A172 (cell line): ENCODE data around the gene CHST13. TPM values are rescaled to one million over a fixed set of nuclear protein-coding genes. Genes with fewer than 3 reads are reported as not detected.
"Not testable (repeated sequence)": the region's sequence is repeated elsewhere in the genome, so short reads cannot be mapped to it uniquely, and the experiment has no call there.

ENCODE experiments used
- DNase-seq: peaks from one replicate; pipeline ENCODE4 v3.0.0-alpha.2; 2015; ENCODE audit warnings: low spot score
- total RNA-seq: library from RNA; depleted of rRNA; stranded (reverse); fragments of >200 nt; shearing (Covaris generic); gene quantifications from 2 replicates; pipeline ENCODE4 v1.2.3, GENCODE V29; 2014

The CHST13 gene
- total RNA-seq, 1 experiment from 2014 or later: not detected

DNA sequence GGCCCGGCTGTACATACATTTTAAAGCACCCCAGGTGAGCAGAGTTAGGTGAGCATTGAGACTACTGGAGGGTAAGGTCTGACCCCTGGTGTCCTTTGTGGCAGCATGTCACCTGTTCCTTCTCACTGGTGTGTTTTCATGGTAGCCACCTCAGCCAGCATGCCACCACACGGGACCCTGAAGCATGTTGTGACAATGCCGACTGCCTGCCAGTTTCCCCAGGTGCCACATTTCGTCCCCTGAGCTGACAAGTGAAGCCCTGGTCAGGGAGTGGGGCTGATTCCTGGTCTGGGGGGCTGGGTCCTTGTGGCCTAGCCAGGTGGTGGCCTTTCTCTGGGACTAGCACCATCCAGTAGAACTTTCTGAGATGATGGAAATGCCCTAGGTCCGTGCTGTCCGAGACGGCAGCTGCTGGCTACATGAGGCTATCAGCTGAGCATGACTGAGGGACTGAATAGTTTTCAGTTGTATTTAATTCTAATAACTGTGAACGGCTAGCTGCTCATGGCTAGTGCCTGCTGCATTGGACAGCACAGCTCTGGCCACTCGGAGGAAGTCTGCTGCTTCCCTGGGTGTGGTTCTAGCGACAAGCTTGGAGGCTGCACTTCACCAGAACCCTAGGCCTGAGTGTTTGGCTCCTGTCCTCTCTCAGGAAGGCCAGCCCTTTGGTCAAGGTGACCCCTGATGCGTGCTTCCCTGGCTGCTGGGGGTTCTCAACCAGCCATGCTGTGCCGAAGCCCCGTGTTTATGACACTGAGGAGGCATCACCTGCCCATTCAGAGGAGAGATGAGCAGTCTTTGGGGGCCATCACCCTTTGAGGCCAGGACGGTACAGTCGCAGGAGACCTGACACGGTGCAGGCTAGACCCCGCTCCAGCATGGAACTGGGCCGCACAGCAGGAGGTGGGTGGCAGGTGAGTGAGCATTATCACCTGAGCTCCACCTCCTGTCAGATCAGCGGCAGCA, 30.9 kb downstream of the CHST13 start:
- DNase-seq: no peak

DNA sequence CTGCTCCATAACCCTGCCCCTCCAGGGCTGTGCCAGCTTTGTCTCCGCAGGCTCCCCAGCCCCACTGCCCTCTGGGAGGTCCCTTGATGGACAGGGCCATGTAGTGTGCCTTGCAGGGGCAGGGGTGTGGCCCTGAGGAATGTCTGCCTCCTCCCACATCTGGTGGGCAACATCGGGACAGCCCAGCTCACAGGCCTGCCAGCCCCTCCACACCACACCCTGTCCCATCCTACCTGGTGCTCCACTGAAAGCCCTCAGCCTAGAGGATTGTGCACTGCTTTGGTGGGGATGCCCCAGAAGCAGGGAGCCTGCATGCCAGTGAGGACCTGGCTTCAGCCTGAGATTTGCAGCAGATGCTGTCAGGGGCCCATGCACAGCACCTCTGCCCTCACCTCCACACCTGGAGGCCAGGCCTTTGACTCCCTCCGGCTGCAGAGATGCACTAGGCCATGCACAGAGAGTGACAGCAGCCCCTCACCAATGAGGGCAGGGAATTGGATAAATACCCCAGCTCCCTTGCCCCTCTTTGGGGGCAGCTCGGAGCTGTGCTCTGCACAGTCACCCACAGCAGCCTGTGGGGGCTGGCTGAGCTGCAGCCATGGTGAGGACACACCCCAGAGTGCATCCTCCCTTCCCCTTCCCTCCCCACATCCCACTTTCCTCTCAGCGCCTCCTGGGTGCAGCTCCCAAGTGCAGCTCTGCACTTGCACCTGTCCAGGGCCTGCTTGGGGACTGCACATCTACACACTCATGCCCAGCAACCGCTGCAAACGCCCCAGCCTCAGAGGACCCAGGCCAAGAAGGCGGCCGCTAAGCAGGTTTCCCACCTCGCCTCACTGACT, 32.1 kb downstream of the CHST13 start:
- no peak for DNase-seq

DNA sequence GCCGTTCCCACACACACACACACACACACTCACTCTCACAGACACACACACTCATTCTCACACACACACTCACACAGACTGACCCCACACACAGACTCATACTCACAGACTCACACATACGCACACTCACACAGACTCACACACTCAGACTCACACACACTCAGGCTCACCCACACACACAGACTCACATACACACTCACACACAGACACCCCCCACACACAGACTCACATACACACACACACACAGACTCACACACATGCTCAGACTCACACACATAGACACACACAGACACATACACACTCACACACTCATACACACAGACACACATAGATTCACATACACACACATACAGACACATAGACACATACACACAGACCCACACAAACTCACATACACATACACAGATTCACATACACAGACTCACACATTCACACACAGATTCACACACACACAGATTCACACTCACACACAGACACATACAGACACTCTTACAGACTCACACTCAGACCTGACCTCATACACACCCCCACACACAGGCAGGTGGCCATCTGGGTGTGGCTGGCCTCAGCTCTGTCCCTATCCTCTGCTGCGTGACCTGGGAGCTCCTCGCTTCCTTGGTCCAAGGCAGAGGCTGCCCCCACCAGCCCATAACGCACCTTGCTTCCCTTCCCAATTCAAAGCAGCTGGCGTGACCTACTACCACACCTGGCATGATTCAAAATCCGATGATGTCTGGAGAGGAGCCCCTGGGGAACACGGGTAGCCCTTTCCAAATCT, 32.9 kb downstream of the CHST13 start:
- DNase-seq: no peak

DNA sequence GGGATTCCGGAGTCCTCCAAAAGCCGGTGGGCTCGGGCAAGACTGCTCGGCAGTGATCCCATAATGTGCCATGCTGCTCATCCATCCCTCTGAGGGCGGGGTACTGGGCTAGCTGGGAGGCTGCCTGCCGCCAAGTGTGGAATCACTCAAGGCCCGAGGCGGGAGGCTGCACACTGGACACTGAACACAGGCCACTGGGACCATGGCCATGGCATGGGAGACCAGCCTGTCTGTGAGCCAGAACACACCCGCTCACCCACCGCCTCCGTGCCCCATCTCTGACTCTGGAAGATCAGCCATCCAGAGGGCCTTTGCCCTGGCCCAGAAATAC, 33.4 kb downstream of the CHST13 start:
- no peak for DNase-seq

DNA sequence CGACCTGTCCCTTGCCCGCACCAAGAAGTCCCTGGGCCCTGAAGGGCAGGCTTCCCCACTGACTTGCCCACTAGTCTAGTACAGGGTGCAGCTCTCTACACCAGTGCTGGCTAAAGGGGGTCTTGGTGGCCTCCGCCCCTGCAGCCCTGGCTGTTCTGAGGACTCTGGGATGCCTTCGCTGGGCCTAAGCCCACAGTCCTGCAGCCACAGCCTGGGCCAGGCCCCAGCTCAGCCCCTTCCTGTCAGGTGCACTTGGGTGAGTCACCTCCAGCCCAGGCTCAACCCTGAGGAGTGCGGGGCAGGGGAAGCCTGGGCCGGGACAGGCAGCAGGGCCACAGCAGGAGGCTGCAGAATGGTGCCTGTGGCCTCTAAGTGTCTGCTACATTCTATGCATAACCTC, 33.8 kb downstream of the CHST13 start:
- DNase-seq: no peak

DNA sequence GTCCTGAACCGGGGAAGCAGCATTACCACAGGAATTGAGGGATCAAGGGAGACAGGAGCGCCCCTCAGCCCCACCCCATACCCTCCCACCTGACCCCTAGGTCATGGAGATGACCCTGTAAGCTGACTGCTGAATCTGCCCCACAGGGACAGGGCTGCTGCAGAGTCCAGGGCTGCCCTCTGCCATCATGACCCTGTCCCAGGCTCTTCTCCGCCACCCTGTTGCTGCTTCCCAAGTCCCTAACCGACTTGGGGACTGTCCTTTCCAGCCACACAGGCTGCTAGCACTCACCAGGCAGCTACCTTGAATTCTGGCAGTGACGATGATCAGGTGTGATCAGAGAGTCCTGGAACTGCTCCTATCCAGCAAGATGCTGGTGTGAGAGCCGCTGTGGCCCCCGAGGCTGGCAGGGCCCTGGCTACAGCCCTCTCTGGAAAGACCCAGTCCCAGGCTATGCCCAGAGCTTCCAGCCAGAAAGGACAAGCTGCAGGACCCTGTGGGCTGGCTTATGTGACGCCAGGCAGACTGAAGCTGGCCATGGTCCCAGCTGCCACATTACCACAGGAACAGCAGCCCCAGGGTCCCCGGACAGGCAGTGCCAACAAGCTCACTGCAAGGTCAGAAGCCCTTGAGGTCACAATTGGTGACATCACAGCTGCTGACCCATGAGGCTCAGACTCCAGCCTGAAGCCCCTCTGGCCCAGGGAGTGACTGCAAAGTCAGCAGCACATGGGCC, 34.5 kb downstream of the CHST13 start, which contains the start of gene C3orf22:
Gene C3orf22, minus strand, starts transcription at position 597 of the 736 bp plus-strand sequence. CDS start 5,542 bp downstream, outside the sequence.
- no peak for DNase-seq

DNA sequence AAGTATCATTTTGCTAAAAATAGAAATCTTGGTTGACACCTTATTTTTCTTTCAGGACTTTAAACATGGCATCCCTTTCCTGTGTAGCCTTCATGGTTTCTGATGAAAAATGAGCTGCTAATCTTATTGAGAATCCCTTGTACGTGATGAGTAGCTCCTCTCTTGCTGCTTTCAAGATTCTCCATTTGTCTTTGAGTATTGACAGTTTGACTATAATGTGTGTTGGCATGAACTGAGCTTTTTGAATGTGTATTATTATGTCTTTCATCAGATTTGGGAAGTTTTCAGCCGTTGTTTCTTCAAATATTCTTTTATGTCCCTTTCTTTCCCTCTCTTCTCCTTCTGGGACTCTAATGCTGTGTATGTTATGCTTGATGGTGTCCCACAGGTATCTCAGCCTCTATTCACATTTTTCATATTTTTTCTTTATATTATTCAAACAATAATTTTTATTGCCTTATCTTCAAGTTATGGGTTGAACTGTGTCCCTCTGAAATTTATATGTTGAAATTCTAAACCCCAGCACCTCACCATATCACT, 38.9 kb downstream of the CHST13 start:
- no peak for DNase-seq

DNA sequence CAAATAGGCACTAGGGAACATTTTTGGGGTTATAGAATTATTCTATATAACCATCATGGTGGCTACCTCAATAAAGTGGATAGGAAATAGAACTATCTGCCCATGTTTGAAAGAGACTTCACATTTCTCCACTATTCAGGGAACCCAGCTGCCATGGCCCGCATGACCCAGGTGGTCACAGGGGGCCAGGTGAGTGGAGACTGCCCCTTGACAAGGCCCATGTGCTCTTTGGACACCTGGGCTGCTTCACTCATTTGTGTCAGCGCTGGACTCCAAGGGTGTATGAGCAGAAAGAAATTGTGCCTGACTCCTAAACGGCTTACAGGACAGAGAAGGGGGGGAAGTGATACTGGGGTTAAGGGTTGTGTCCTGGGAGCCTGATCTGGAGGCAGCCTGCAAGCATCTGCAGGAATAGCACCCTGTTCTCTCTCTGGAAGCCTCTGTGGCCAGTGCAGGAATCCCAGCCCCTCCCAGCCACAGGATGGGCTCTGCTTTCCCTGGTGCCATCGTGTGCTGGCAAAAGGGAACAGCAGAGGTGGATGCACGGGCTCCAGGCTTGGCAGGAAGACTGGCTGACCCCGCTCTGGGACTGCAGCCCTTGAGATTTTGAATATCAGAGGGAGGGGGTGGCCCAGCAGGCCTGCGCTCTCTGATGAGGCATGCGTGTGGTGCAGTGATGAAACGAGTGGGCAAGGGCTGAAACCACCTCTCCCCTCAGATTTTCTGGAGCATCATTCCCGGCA, 43.9 kb downstream of the CHST13 start:
- DNase-seq: no peak

DNA sequence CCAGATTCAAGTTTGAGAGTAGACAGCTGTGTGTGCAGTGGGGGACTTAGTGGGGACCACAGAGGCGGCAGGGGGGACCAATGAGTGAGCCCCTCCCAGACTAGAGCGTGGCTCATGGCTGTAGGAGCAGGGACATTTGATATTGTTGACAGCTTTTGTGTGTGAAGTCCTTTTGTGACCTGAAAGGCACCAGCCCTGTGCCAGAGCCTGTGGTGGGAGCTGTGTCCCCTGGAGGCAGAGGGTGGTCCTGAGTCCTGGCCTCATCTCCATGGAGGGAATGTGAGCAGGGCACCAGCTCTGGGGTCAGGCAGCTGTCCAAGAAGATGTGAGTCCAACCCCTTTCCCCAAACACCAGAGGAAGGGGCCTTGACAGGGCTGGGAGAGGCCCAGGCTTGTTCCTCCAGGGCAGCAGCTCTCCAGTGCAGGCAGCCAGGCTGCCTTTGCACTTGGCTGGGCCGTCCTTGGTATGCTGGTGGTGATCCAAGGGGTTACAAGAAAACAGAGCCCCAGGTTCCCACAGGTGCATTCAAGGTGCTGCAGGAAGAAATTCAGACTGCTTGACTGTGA, 44.9 kb downstream of the CHST13 start:
- no peak for DNase-seq

DNA sequence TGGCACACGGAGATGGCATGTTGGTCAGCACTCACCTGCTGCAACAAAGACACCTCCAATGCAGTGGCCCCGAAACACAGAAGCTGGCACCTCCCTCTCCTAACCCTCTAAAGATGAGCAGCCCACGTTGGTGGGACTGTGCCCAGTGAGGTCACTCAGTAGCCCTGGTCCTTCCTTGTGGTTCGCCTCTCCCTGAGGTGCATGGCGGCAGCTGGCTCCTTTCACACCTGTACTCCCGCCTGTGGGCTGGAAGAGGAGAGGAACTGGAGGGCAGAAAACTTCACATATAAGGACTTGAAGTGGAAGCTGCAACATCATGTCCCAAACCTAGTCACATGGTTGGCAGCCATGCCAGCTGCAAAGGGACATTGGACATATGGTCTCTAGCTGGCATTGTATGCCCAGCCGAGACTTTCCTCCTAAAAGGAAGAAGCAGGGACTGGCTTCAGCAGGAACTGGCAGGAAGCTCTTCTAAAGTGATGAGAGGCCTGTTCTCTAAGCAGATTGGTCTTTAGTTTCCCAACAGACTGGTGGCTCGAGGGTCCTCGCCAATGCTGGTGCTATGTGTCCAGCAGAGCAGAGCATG, 45.5 kb downstream of the CHST13 start:
- no peak for DNase-seq

DNA sequence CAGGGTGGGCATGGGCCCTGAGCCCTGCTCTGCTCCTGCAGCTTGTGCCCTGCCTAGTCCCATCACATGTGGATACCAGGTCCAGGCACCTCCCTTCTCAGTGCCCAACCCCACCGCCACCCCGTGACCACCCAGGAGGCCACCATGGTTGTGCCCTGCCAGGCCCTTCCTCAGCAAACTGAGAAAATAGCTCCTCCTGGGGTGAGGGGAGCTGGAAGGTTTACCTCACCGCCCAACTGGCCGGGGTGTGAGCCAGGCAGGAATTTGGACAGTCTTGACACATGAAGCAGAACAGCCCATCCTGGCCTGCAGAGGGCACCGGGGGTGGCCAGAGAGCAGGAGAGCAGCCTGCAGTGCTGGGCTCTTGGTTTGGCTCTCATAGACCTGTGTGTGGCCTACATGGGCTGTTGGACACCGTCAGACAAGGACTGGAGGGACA, 46.2 kb downstream of the CHST13 start:
- DNase-seq: no peak

DNA sequence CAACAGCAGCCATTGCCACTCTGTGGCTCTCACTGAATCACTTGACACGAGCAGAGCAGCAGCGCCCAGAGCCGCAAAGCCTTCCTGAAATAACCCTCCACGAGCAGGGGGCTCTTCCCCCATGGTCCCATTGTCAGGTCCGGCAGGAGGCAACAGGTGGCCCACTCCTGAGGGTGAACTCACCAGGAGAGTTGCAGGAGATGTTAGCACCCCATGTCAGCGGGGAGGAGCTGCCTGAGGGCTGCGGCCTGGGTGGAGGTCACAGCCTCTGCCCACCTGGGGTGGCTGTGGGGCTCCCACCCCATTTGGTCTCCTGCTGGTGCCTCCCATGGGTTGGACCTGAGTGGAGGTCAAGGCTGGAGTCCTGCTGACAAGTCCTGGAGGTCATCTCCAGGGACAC, 47.1 kb downstream of the CHST13 start:
- DNase-seq: no peak

DNA sequence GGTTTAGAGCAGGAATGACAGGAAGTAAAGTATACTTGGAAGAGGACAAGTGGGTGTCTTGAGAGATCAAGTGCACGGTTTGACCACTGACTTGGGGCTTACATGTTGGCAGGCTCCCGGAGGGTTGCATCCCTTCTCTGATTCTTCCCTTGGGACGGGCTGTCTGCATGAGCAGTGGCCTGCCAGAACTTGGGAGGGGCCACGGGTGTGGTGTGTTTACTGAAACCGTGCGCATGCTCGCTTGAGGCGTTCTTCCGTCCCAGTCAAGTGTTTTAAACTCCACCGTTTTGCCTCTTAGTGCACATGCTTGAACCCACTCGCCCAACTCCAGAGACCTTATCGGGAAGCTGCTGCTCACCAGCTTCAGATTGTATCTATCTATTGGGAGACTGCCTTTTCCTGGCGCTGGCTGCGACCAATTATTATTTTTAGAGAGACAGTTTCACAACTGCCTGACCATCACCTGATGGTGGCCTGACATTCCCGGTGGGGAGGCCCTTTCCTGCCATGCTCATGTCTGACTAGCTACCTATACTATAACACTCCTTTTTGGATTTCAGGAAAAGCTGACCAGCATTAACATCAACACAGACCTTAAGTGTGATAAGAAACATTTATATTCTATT, 49.6 kb downstream of the CHST13 start:
- no peak for DNase-seq

DNA sequence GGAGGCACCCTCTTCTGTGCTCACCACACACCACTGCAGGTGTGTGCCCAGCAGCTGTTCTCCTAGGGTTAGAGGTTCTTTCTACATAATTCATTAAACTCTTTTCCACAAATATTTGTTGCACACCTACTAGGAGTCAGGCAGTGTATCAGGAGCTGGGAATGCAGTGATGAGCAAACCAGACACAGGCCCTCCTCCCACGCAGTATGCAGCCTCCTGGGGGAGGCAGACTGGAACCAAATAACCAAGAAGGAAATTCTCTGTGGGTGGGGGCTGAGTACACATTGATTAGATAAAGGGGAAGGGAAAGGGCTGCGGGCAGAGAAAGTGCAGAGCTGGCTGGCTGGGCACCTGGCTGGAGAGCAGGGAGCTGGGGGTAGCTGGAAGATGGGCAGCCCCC, 53.3 kb downstream of the CHST13 start:
- no peak for DNase-seq

DNA sequence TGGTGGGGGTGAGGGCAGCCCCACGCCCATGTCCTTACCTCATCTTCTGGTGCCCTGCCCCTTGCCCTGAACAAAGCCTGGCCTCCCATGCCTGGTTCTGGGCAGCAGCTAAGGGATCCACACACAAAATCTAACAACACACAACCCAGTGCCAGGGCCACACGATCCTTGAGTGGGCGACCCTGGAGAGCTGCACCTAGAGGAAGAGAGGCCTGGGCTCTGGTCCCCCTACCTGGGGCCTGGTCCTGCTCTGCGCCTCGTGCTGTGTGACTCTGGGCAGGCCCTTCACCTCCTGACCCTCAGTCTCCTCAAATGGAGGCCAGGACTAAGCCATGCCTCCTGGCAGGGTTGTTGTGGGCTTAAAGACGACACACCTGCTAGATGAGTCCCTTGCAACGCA, 54.7 kb downstream of the CHST13 start:
- DNase-seq: no peak

DNA sequence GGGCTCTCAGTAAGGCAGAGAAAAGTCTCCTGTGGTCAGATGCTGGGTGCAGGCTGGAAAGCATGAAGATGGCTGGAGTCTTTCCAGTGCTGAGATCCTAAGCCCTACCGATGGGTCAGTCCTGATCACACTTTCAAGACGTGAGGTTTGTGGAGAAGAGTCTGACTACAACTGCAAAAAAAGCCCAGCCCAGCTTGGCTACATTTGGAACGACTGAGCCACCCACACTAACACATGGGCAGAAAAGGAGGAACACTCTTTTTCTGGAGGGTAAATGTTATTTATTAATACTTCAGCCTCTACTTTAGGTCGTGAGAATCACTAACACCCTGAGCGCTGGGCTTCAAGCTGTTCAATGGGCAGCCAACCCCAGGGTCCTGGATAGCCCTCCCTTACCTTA, 56.8 kb downstream of the CHST13 start:
- no peak for DNase-seq

DNA sequence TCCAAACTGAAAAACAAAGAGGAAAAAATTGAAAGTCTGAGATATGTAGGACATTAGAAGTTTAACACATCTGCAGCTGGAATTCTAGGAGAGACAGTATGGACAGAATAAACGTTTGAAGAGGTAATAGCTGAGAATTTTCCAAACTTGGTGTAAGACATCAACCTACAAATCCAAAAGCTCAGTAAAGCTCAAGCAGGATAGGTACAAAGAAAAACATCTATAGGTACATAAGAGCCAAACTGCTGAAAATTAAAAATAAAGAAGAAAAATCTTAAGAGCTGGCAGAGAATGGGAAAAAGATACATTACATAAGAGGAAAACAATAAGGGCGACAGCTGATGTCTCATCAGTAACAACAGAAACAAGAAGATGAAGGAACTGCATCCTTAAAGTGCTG, 57.6 kb downstream of the CHST13 start:
- DNase-seq: no peak

DNA sequence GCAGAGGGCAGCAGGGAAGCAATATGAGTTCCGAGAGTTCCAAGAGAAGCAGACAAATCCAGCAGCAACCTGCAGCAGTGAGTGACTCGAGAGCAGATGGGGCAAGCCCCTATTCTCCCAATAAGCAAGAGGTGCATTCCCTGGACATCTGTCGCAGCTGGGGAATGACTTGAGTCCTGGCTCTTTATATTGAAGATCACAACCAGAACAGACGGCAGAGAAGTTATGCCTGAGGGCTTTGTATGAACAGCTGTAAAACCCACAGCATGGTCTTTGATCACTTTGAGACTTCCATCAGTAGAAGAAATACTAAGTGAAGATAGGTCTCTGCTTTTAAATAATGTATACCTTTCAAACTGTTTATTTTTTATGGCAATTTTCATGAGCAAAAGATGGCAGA, 58.4 kb downstream of the CHST13 start:
- DNase-seq: no peak

DNA sequence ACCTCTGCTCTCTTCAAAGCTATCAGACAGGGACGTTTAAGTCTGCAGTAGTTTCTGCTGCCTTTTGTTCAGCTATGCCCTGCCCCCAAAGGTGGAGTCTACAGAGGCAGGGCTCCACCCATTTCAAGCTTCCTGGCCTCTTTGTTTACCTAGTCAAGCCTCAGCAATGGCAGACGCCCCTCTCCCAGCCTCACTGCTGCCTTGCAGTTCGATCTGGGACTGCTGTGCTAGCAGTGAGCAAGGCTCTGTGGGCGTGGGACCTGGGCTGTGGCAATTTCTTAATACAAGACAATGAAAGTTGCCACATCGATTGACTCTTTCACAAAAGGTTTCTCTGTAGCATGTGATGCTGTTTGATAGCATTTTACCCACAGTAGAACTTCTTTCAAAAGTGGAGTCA, 67.6 kb downstream of the CHST13 start:
- DNase-seq: not testable (repeated sequence)
